Stimulated activated CD8-positive, alpha-beta memory T cell treated with anti-CD3 and anti-CD28 coated beads, Interleukin-12 subunit alpha, Interleukin-12 subunit beta, amount 100 ng/mL, for 1 hour (primary cell): Measurements from ENCODE around the gene TMEM45B.
"Not testable (repeated sequence)": the region's sequence is repeated elsewhere in the genome, so short reads cannot be mapped to it uniquely, and the experiment has no call there.

ENCODE experiments used
- DNase-seq: peaks from one replicate; pipeline ENCODE4 v3.0.0-alpha.2; 2020; ENCODE audit warnings: low read depth

TMEM45B gene

DNA sequence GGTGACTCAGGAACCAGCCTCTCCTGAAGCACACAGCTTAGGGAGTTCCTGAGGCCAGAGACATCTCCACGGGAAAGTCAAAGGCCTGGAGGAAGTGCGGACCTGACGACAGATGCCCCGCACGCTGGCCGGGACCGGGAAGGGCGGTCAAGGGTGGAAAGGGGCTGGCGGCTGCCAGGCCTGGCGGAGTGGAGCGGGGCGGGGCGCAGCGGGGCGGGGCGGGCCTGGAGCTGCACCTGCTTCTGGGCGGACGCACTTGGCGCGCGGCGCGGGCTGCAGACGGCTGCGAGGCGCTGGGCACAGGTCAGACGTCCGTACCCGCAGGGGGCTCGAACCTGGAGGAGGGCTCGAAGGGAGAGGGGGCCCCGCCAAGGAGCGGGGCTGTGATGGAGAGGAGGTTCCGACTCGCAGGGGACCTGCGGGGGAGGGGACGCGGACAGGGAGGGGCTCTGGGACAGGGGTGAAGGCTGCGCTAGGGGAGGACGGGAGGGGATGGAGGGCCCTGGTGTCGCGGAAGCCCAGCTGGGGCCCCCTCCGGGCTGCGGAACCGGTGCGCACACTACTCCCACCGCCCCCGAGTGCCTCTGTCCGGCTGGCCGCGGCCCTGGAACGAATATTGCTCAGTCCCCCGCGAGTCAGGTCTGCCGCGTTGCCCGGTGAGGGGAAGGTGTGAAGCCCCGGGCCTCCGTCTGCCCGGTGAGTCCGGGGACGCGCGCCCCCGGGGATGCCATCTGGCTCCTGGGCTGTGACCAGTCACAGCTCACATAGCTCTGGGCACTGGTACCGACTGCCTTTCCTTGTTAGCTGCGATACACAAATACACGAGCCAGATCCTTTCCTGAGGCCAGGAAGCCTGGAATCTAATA is at the start of gene TMEM45B:
Gene TMEM45B, plus strand, starts transcription at position 253 of the 866 bp plus-strand sequence. CDS start 36,635 bp downstream, outside the sequence.
- no peak for DNase-seq

- no peak for DNase-seq
These were observed 48.6 kb upstream of the TMEM45B start for GRCh38 chr11:129766898-129767604.

DNA sequence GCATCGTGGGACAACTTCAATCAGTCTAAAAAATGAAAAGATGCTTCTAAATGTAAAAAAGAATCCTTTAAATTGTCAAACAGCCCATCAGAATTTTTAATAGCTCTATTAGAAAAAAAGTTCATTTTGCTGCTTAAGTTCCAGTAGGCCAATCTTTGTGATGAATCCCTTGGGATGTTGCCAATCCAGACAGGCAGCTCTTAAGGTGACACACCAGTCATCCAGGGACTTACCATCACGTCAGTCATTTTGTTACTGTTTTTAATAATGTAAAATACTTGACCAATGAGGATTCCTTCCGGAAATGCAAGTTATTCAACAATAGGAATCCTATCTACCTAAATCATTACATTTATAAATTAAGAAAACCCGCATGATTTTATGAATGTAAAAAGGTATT is 47.8 kb upstream of the TMEM45B start:
- DNase-seq = no peak

GRCh38 chr11:129768356-129768755 is 47.3 kb upstream of the TMEM45B start:
- DNase-seq = no peak

DNA sequence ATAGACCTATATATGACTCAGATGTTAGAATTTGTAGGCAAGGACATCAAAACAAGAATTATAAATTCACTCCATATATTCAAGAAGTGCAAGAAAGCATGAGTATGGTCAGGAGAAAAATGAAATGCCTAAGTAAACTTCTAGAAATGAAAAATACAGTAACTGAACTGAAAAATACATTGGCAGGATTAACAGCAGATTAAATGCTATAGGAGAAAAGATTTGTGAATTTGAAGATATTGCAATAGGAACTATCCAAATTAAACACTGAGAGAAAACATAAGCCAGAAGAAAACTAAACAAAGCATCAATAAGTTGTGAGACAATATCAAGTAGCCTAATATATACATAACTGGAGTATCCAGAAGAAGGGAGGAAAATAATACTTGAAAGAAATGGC is 46.6 kb upstream of the TMEM45B start:
- no peak for DNase-seq

GRCh38 chr11:129770993-129771392 is 44.7 kb upstream of the TMEM45B start:
- DNase-seq = no peak

DNA sequence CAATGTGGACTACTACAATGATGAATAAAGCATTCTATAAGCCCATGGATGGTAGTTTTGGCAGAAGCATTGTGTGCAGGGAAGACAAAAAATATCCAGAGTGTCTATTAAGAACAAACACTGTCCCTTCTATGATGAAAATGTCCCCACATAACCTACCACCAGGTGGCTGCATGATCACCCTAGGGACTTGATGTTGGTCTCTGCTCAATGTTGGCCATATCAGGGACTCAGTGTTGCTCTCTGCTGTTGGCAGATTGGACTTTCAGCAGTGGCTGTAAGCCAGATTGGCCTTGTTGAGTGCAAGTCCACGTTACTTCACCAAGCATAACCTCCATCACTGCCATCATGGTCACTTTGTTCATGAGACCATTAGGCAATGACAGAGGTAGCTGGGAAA is 44.2 kb upstream of the TMEM45B start:
- not testable (repeated sequence) for DNase-seq

DNA sequence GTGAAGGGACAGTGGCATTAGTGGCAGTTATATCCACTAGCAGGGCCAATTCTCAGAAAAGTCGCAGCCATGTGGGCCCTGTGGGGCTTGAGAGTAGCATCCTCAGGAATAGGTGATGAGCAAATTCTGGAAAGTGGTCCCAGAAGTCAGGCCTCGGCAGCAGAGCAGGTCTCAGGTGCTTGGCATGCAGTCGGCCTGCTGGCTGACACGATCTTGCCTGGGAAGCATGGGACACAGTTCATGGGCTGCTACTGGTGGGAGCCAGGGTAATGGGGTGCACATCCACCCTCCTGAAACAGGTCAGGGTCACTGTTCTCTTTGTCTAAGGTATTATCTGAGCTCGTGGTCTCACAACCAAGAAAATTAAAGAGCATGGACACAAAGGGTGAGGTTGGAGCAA is 36.8 kb upstream of the TMEM45B start:
- DNase-seq = no peak

DNA sequence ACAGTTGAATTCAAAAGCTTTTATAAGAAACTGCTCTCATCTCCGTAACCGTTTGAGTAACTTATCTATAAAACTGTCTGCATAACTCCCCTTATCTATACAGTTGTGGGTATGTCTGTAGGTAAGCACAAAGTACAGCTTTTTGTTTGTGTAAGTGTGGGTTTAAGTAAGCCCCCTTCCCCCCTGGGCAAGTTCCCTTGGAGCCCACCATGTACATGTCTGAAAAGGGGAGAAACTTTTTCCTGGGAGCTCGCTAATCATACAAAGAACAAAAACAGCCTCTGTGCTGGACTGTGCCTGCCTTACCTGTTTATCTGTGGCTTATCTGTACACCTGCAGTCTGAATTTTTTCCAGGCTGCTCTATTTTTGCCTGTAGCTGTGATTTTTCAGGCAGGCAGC is 36.3 kb upstream of the TMEM45B start:
- DNase-seq = no peak

- DNase-seq = no peak
These were observed 30.1 kb upstream of the TMEM45B start for GRCh38 chr11:129785383-129786111.

- not testable (repeated sequence) for DNase-seq
These were observed 29.6 kb upstream of the TMEM45B start for GRCh38 chr11:129786112-129786416.

GRCh38 chr11:129787532-129788155 is 28.0 kb upstream of the TMEM45B start:
- DNase-seq = no peak

DNA sequence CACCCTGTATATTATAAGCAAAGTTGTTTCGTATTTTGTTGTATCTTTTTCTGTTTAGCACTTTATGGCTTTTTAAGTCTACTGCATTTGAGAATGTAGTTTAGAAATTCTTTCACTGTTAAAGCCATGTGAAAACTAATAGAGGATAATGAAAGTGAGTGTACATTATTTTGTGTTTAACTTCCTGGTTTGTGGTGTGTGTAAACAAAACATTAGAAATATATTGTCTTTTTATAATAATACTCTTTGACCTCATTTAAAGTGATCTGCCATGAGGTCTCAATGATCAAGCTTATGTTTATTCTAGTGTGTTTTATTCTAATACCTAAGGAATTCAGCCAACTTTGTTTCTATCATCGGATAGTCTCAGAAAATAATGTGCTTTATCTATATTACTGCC is 27.4 kb upstream of the TMEM45B start:
- no peak for DNase-seq

- no peak for DNase-seq
These were observed 25.5 kb upstream of the TMEM45B start for GRCh38 chr11:129790106-129790505.

DNA sequence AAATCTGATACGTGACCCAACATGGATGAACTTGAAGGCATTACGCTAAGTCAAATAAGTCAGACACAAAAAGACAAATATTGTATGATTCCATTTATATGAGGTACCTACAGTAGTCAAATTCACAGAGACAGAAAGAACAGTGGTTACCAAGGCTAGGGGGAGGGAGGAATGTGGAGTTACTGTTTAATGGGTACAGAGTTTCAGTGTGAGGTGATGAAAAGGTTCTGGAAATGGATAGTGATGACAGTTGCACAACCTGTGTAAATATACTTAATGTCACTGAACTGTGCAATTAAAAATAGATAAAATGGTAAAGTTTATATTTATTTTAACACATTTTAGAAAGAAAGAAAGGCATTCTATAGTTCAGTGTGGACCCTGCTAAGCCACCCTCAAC is 24.1 kb upstream of the TMEM45B start:
- no peak for DNase-seq

DNA sequence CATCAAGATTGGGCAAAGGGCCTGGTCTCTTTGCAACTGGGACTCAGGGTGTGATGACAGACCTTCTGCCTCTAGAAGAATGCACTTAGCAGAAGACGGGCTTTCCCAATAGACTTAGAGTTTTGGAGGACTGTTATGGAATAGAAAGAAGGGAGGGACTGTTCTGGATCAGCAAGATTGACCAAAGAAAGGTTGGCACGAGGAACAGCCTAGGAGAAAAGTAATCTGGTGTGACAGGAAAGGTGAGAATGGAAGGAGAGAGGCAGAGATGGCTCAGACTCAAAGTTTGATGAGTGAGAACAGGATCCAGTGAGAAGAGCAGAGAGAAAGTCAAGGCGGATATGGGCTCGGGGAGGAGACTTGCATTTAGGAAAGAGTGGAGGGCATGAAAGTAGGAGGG is 23.0 kb upstream of the TMEM45B start:
- no peak for DNase-seq

GRCh38 chr11:129795089-129795488 is 20.6 kb upstream of the TMEM45B start:
- no peak for DNase-seq

DNA sequence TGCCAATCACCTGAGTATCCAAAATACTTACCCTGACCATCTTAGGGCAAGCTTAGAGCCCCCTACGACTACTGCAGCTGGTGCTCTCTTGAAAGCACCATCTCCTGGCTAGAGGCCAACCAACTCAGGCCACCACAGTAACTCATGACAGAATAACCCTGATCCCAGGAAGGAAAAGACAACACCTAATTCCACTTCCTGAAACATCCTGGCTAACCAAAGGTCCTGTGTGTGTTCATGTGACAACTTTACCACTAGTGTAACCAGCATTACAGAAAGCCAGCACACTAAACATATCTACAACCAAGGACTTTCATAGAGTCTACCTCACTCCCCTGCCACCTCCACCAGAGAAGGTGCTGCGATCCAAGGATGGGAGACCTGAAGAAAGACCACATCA is 17.4 kb upstream of the TMEM45B start:
- no peak for DNase-seq

DNA sequence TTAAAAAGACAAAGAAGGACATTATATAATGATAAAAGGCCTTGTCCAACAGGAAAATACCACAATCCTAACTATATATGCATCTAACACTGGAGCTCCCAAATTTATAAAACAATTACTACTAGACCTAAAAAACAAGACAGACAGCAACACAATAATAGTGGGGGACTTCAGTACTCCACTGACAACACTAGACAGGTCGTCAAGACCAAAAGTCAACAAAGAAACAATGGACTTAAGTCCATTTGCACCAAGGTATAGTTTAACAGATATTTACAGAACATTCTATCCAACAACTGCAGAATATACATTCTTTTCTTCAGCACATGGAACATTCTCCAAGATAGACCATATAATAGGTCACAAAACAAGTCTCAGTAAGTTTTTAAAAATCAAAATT is 15.5 kb upstream of the TMEM45B start:
- not testable (repeated sequence) for DNase-seq

DNA sequence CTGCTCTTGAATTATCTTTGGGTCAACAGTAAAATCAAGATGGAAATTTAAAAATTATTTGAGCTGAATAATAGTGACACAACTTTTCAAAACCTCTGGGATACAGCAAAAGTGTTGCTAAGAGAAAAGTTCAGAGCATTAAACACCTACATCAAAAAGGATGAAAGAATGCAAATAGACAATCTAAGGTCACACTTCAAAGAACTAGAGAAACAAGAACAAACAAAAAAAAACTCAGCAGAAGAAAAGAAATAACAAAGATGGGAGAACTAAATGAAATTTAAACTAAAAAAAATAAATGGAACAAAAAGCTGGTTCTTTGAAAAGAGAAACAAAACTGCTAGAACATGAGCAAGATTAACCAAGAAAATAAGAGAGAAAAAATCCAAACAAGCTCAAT is 15.0 kb upstream of the TMEM45B start:
- DNase-seq = no peak

- no peak for DNase-seq
These were observed 12.1 kb upstream of the TMEM45B start for GRCh38 chr11:129803533-129803932.

- no peak for DNase-seq
These were observed 11.6 kb upstream of the TMEM45B start for GRCh38 chr11:129804012-129804411.
